B cell (primary cell): Measurements from ENCODE around the gene RFT1. TPM values are rescaled to one million over a fixed set of nuclear protein-coding genes. Genes with fewer than 3 reads are reported as not detected.

Source experiments
- ATAC-seq: fragments of 200-7000 bp; cut with Tn5 transposase; one replicate; pipeline ENCODE4 v1.10.0; 2021; ENCODE audit warnings: low read depth, mild to moderate bottlenecking, moderate number of reproducible peaks, moderate library complexity
- CTCF ChIA-PET: fragments of 350-600 bp; sonication (Branson Sonifier 250); formaldehyde crosslinking; loops from one replicate; lab custom pipeline; 2021; ENCODE audit warnings: antibody characterized with exemption, inconsistent platforms; lab: Charles Lee
- POLR2A ChIA-PET: fragments of 350-600 bp; sonication (Branson Sonifier 250); formaldehyde crosslinking; loops from one replicate; lab custom pipeline; 2021; ENCODE audit warnings: antibody characterized with exemption; lab: Charles Lee
- DNase-seq: peaks from one replicate; pipeline ENCODE4 v3.0.0; 2013
- H2AFZ ChIP-seq: 2 replicates; pipeline ENCODE4 v1.6.1; 2012; ENCODE audit warnings: mild to moderate bottlenecking, low read depth, low read length; ENCODE audit not compliant: insufficient read depth, poor library complexity, severe bottlenecking
- H3K27ac ChIP-seq, 2 donors: 1 replicate in 1 of 2; 2 replicates in 1 of 2; pipeline ENCODE4 v1.5.1; 2012 to 2013; ENCODE audit warnings: low read length in 2 of 2, mild to moderate bottlenecking in 2 of 2, moderate library complexity in 1 of 2
- H3K27me3 ChIP-seq, 4 experiments: fragments of 200-600 bp in 1 of 4; sonication (generic) in 1 of 4; replicated peaks in 1 of 4; 1 replicate in 2 of 4; 2 replicates in 2 of 4; pipeline versions ENCODE4 v1.6.1 to v1.7.0; 2013 to 2016; ENCODE audit warnings: low read length in 3 of 4, mild to moderate bottlenecking in 2 of 4, mixed read lengths in 1 of 4, moderate library complexity in 1 of 4; ENCODE audit not compliant: insufficient read depth in 4 of 4, control insufficient read depth in 3 of 4; ENCODE audit errors: control extremely low read depth in 1 of 4
- H3K36me3 ChIP-seq, 2 experiments: replicated peaks in 1 of 2; 1 replicate in 1 of 2; 2 replicates in 1 of 2; pipeline versions ENCODE4 v1.6.1 to v1.7.1; 2013; ENCODE audit warnings: low read length in 1 of 2; ENCODE audit not compliant: insufficient read depth in 2 of 2, control insufficient read depth in 1 of 2; ENCODE audit errors: control extremely low read depth in 1 of 2, extremely low read depth in 1 of 2
- H3K4me1 ChIP-seq, 2 donors: fragments of 200-600 bp in 1 of 2; sonication (generic) in 1 of 2; 1 replicate in 1 of 2; 2 replicates in 1 of 2; pipeline versions ENCODE4 v1.5.1 to v1.6.1; 2013 to 2017; ENCODE audit warnings: low read length in 2 of 2; ENCODE audit not compliant: control insufficient read depth in 2 of 2, insufficient read depth in 2 of 2
- H3K4me2 ChIP-seq: replicated peaks from 2 replicates; pipeline ENCODE3; 2012; ENCODE audit warnings: mild to moderate bottlenecking, low read depth, low read length; ENCODE audit not compliant: poor library complexity, severe bottlenecking
- H3K4me3 ChIP-seq, 5 experiments: fragments of 200-600 bp in 1 of 5; sonication (generic) in 1 of 5; 1 replicate in 3 of 5; 2 replicates in 2 of 5; pipeline versions ENCODE4 v1.5.1 to v1.7.0; 2011 to 2016; ENCODE audit warnings: low read length in 4 of 5, mild to moderate bottlenecking in 4 of 5, low read depth in 2 of 5, control low read depth in 1 of 5, moderate library complexity in 1 of 5; ENCODE audit not compliant: insufficient read depth in 1 of 5; ENCODE audit errors: control extremely low read depth in 1 of 5, extremely low read depth in 1 of 5
- H3K79me2 ChIP-seq: fragments of 200-600 bp; sonication (generic); one replicate; pipeline ENCODE4 v1.6.0; 2016; ENCODE audit warnings: low read length; ENCODE audit not compliant: control insufficient read depth, insufficient read depth
- H3K9ac ChIP-seq: fragments of 200-600 bp; sonication (generic); 2 replicates; pipeline ENCODE4 v1.6.1; 2017; ENCODE audit warnings: mild to moderate bottlenecking, low read length, moderate library complexity
- H3K9me3 ChIP-seq, 3 donors: one replicate each; pipeline versions ENCODE4 v1.6.1 to v1.7.1; 2013; ENCODE audit warnings: low read length in 2 of 3; ENCODE audit not compliant: control insufficient read depth in 2 of 3, insufficient read depth in 1 of 3; ENCODE audit errors: control extremely low read depth in 1 of 3
- H4K20me1 ChIP-seq: 2 replicates; pipeline ENCODE4 v1.6.0; 2012; ENCODE audit warnings: mild to moderate bottlenecking, low read length; ENCODE audit not compliant: insufficient read depth, control insufficient read depth, poor library complexity, severe bottlenecking
- H3K27ac Mint-ChIP-seq: one replicate; pipeline ENCODE4 v1.8.0; 2021; ENCODE audit warnings: mixed read lengths
- H3K27me3 Mint-ChIP-seq: one replicate; pipeline ENCODE4 v1.8.0; 2021; ENCODE audit warnings: mixed read lengths
- H3K4me1 Mint-ChIP-seq: one replicate; pipeline ENCODE4 v1.8.0; 2021; ENCODE audit warnings: mixed read lengths
- H3K4me3 Mint-ChIP-seq: one replicate; pipeline ENCODE4 v1.8.0; 2021; ENCODE audit warnings: mixed read lengths
- H3K9me3 Mint-ChIP-seq: one replicate; pipeline ENCODE4 v1.8.0; 2022; ENCODE audit warnings: mixed read lengths; ENCODE audit not compliant: insufficient read depth
- CTCF ChIP-seq: fragments of 200-600 bp; IDR thresholded peaks from one replicate; pipeline ENCODE4 v1.8.0; 2022; ENCODE audit warnings: antibody characterized with exemption, mild to moderate bottlenecking
- EZH2 ChIP-seq: IDR thresholded peaks from 2 replicates; pipeline ENCODE4 v1.6.1; 2012; ENCODE audit warnings: borderline replicate concordance, low read depth, mild to moderate bottlenecking, moderate library complexity, low read length; ENCODE audit not compliant: insufficient read depth, poor library complexity, severe bottlenecking
- WGBS: methylation state at CpG from one replicate; pipeline ENCODE4 v1.1.5; 2013; ENCODE audit warnings: missing lambda C conversion rate; ENCODE audit not compliant: insufficient coverage; 5-methylcytosine and 5-hydroxymethylcytosine counted together
- intact Hi-C: fragments of 100-400 bp; cut with micrococcal nuclease; formaldehyde crosslinking; loops from one replicate; pipeline ENCODE4 v1.10.0; 2022
- polyA plus RNA-seq: library from polyadenylated mRNA; depleted of rRNA; stranded (reverse); fragments of >200 nt; gene quantifications from 2 replicates; pipeline ENCODE4 v1.2.3, GENCODE V29; 2012
- total RNA-seq, 2 donors: library from RNA; stranded (reverse); fragments of 120-200 nt in 1 of 2; gene quantifications; 1 replicate in 1 of 2; 2 replicates in 1 of 2; pipeline versions ENCODE4 v1.2.3 to v1.2.4, GENCODE V29; 2013 to 2022

RFT1 gene
- total and polyA plus RNA-seq, 2 donors (not counting 1 experiment from before 2014, with no cell fraction given), result 12.1 to 28.9 TPM

GRCh38 chr3:53123510-53123909 is 6.7 kb downstream of the RFT1 start:
- Mint-ChIP-seq H3K27ac (peak overlapping the region; percentile 32), H3K4me3 (no peak overlapping the region), H3K4me1 (peaks cover 4% of the 10 kb centered on the region), H3K9me3 (no peaks in the 10 kb centered on the region), H3K27me3 (no peaks in the 10 kb centered on the region)
- H3K4me2 ChIP-seq, result no peak overlapping the region
- no peaks in the 10 kb centered on the region for H3K9me3 ChIP-seq
- peaks cover 19% of the 10 kb centered on the region for H3K79me2 ChIP-seq
- no peaks in the 10 kb centered on the region for H3K27me3 ChIP-seq
- CTCF ChIA-PET, result interaction anchor here (2.8 to 17.4 kb wide), 2 partner anchors 10 to 74 kb away, joined by 12 to 262 read pairs; no protein-coding TSS in a partner anchor
- no peaks in the 10 kb centered on the region for H4K20me1 ChIP-seq
- no peak for ATAC-seq
- POLR2A ChIA-PET, result no interaction called here
- H3K4me1 ChIP-seq, result no peaks in the 10 kb centered on the region
- DNase-seq, result no peak
- H3K27ac ChIP-seq, result no peak overlapping the region
- H2AFZ ChIP-seq, result no peak overlapping the region
- H3K4me3 ChIP-seq, result no peak overlapping the region
- H3K36me3 ChIP-seq, result peaks cover 24 to 75% of the 10 kb centered on the region in 2 experiments
- 98% methylated on average over 7 of the region's 8 CpGs for WGBS
- intact Hi-C loops, result no loop called here
- no peak overlapping the region for H3K9ac ChIP-seq
- TF ChIP-seq CTCF (no peak), EZH2 (no peak)

GRCh38 chr3:53122933-53123305 is 7.3 kb downstream of the RFT1 start:
- Histone ChIP-seq H3K79me2 (peaks cover 19% of the 10 kb centered on the region), H4K20me1 (no peaks in the 10 kb centered on the region), H3K27me3 (no peaks in the 10 kb centered on the region), H3K36me3 (peaks cover 24 to 81% of the 10 kb centered on the region in 2 experiments), H3K4me2 (no peak overlapping the region), H3K4me1 (no peaks in the 10 kb centered on the region), H3K9me3 (no peaks in the 10 kb centered on the region), H3K9ac (no peak overlapping the region), H3K27ac (no peak overlapping the region), H2AFZ (no peak overlapping the region), H3K4me3 (no peak overlapping the region)
- no peak for DNase-seq
- POLR2A ChIA-PET, result no interaction called here
- intact Hi-C loops, result no loop called here
- no peaks in the 10 kb centered on the region for H3K27me3 Mint-ChIP-seq
- no peak overlapping the region for H3K27ac Mint-ChIP-seq
- peaks cover 4% of the 10 kb centered on the region for H3K4me1 Mint-ChIP-seq
- CTCF ChIA-PET, result interaction anchor here (0.9 to 17.4 kb wide), 4 partner anchors 8 to 75 kb away, joined by 3 to 262 read pairs (median 9); no protein-coding TSS in a partner anchor
- H3K9me3 Mint-ChIP-seq, result no peaks in the 10 kb centered on the region
- TF ChIP-seq EZH2, result no peak
- TF ChIP-seq CTCF, result no peak
- WGBS, result no CpG with 5 or more reads among the region's 1 CpG
- no peak overlapping the region for H3K4me3 Mint-ChIP-seq
- no peak for ATAC-seq
